GM21737 (cell line): ENCODE data around the gene MUC3A.

ENCODE experiments used
- ATAC-seq: cut with Tn5 transposase; IDR thresholded peaks from one replicate; pipeline ENCODE4 v1.9.1; 2021; ENCODE audit warnings: mild to moderate bottlenecking, moderate library complexity; ENCODE audit not compliant: unreplicated experiment

MUC3A gene

GRCh38 chr7:100946766-100947365, 2.5 kb upstream of the MUC3A start:
- no peak for ATAC-seq

- no peak for ATAC-seq
These were observed 1.5 kb upstream of the MUC3A start for GRCh38 chr7:100947792-100948191.

- no peak for ATAC-seq
These were observed 654 bp downstream of the MUC3A start for GRCh38 chr7:100949933-100950443.

GRCh38 chr7:100951172-100951571, 1.8 kb downstream of the MUC3A start:
- ATAC-seq = no peak

- ATAC-seq = no peak
These were observed 2.7 kb downstream of the MUC3A start for GRCh38 chr7:100951888-100952560.

- ATAC-seq = no peak
These were observed 3.3 kb downstream of the MUC3A start for GRCh38 chr7:100952641-100953040.

- ATAC-seq = no peak
These were observed 8.6 kb downstream of the MUC3A start for GRCh38 chr7:100957832-100958421.

GRCh38 chr7:100959894-100960293, 10.6 kb downstream of the MUC3A start:
- no peak for ATAC-seq

- ATAC-seq = no peak
These were observed 13.2 kb downstream of the MUC3A start for GRCh38 chr7:100962537-100962936.

- no peak for ATAC-seq
These were observed 14.1 kb downstream of the MUC3A start for GRCh38 chr7:100963386-100963785.

GRCh38 chr7:100963874-100964273, 14.5 kb downstream of the MUC3A start:
- no peak for ATAC-seq

- no peak for ATAC-seq
These were observed 15.3 kb downstream of the MUC3A start for GRCh38 chr7:100964630-100965029.

GRCh38 chr7:100965045-100965722, 15.8 kb downstream of the MUC3A start:
- ATAC-seq = no peak

GRCh38 chr7:100965723-100966541, 16.6 kb downstream of the MUC3A start:
- ATAC-seq = no peak

GRCh38 chr7:100966542-100967291, 17.4 kb downstream of the MUC3A start:
- no peak for ATAC-seq

- no peak for ATAC-seq
These were observed 18.0 kb downstream of the MUC3A start for GRCh38 chr7:100967292-100967863.

GRCh38 chr7:100968031-100968430, 18.7 kb downstream of the MUC3A start:
- no peak for ATAC-seq

- ATAC-seq = no peak
These were observed 19.3 kb downstream of the MUC3A start for GRCh38 chr7:100968650-100969049.

GRCh38 chr7:100969066-100969615, 19.8 kb downstream of the MUC3A start, which contains the start of gene MUC12:
Gene MUC12, plus strand, starts transcription at chr7:100969565. Its CDS starts 58 bp downstream, at chr7:100969623.
- ATAC-seq = no peak
